Lower lobe of right lung (tissue), 2 donors: ENCODE measurements around the gene PCDH9. TPM values are rescaled to one million over a fixed set of nuclear protein-coding genes. Genes with fewer than 3 reads are reported as not detected.

Experiments
- ATAC-seq, 2 donors: fragments of 200-7000 bp; cut with Tn5 transposase; one replicate each; pipeline ENCODE4 v1.9.1; 2020 to 2022; ENCODE audit warnings: mild to moderate bottlenecking in 2 of 2, moderate library complexity in 2 of 2
- DNase-seq: peaks from one replicate; pipeline ENCODE4 v3.0.0-alpha.2; 2020
- H3K27ac ChIP-seq: fragments of 200-600 bp; one replicate; pipeline ENCODE4 v1.8.0; 2022
- H3K27me3 ChIP-seq: fragments of 200-600 bp; one replicate; pipeline ENCODE4 v1.8.0; 2022; ENCODE audit warnings: low read depth
- H3K36me3 ChIP-seq: fragments of 200-600 bp; one replicate; pipeline ENCODE4 v1.8.0; 2022; ENCODE audit warnings: mild to moderate bottlenecking
- H3K4me1 ChIP-seq: fragments of 200-600 bp; one replicate; pipeline ENCODE4 v1.8.0; 2022
- H3K4me3 ChIP-seq: fragments of 200-600 bp; one replicate; pipeline ENCODE4 v1.8.0; 2022; ENCODE audit warnings: mild to moderate bottlenecking
- H3K9me3 ChIP-seq: fragments of 200-600 bp; one replicate; pipeline ENCODE4 v1.8.0; 2022
- intact Hi-C: fragments of 100-400 bp; cut with DNase I; formaldehyde crosslinking; loops from one replicate; pipeline ENCODE4 v1.11.0; 2022
- total RNA-seq: library from RNA; stranded (reverse); fragmentation: NEBNext Ultra II Directional; extraction: Animal tissue kit (Norgen Biotek cat#: 25700); gene quantifications from one replicate; pipeline ENCODE4 v1.2.1, GENCODE V29; 2021
- TF ChIP-seq, protein P1 (sequence below): fragments of 200-600 bp; IDR thresholded peaks from one replicate; pipeline ENCODE4 v1.8.0; 2022; ENCODE audit warnings: antibody characterized with exemption, mild to moderate bottlenecking
- donor health status: DM: no; HTN: yes; CAD: no; lungs with severe emphysema.

Gene PCDH9
- total RNA-seq, 1 donor from 2014 or later: 8.9 TPM

DNA sequence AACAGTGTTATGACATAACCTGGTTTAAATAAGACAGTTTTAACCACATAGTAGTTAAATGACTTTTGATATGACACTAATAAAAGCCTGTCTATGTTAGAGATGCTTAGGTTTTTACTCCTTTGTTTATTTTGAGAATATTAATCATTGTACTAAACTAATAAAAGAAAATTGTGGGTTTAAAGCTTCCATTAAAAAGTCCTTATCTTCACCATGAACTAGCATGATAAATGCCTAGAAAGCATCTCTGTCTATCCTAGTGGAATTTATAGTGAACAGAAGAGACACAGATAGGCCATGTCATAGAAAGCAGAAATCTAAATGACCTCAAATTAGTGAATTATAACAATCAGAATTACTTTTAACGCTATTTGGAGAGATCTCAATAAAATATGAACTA, 255.2 kb downstream of the PCDH9 start:
- DNase-seq (no peak), ATAC-seq (no peak)
- TF ChIP-seq, protein P1, sequence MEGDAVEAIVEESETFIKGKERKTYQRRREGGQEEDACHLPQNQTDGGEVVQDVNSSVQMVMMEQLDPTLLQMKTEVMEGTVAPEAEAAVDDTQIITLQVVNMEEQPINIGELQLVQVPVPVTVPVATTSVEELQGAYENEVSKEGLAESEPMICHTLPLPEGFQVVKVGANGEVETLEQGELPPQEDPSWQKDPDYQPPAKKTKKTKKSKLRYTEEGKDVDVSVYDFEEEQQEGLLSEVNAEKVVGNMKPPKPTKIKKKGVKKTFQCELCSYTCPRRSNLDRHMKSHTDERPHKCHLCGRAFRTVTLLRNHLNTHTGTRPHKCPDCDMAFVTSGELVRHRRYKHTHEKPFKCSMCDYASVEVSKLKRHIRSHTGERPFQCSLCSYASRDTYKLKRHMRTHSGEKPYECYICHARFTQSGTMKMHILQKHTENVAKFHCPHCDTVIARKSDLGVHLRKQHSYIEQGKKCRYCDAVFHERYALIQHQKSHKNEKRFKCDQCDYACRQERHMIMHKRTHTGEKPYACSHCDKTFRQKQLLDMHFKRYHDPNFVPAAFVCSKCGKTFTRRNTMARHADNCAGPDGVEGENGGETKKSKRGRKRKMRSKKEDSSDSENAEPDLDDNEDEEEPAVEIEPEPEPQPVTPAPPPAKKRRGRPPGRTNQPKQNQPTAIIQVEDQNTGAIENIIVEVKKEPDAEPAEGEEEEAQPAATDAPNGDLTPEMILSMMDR: no peak
- Histone ChIP-seq H3K27me3 (no peaks in the 10 kb centered on the region), H3K36me3 (no peaks in the 10 kb centered on the region), H3K4me3 (no peak overlapping the region), H3K9me3 (no peaks in the 10 kb centered on the region), H3K4me1 (no peaks in the 10 kb centered on the region), H3K27ac (no peak overlapping the region)
- intact Hi-C loops: no loop called here

DNA sequence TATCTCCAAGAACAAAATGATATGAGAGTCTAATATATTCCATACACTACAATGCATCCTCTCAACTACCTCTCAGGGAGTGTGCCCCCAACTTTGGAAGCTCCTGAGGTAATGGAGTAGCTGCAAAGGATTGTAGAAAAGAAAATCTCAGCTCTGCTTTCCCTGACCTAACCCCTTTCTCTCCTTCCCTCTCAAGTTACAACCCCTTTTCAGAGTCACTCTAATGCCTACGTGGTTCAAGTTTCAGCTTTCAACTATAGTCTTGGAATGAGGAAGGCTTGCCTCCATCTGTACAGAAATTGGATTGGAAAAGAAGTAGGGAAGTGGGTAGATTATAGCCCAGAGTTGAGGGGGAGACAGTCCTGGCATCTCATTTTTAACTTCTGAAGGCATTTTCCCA, 256.0 kb downstream of the PCDH9 start:
- Histone ChIP-seq H3K9me3 (no peaks in the 10 kb centered on the region), H3K4me3 (no peak overlapping the region), H3K27me3 (no peaks in the 10 kb centered on the region), H3K27ac (no peak overlapping the region), H3K36me3 (no peaks in the 10 kb centered on the region), H3K4me1 (no peaks in the 10 kb centered on the region)
- TF ChIP-seq, protein P1: no peak
- intact Hi-C loops: no loop called here
- ATAC-seq (no peak), DNase-seq (no peak)

DNA sequence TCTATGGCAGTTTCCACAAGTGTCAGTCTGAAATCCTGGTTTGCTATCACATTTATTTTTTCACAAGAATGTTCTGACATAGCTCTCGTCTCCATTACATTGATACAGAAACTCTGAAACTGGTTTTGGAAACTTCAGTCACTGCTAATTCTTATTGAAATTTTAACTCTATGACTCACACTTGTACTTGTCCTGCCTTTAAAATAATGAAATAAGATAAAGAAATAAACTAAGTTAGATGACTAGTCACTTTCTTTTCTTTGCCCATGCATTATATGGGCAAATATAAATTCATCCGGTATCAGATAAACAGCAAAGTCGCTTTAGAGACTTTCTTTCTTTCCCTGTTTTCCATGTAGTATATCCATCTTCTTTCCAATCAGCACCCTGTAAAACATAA, 257.5 kb downstream of the PCDH9 start:
- TF ChIP-seq, protein P1: no peak
- Histone ChIP-seq H3K4me1 (no peaks in the 10 kb centered on the region), H3K27ac (no peak overlapping the region), H3K27me3 (no peaks in the 10 kb centered on the region), H3K9me3 (no peaks in the 10 kb centered on the region), H3K36me3 (no peaks in the 10 kb centered on the region), H3K4me3 (no peak overlapping the region)
- ATAC-seq (no peak), DNase-seq (no peak)
- intact Hi-C loops: no loop called here

DNA sequence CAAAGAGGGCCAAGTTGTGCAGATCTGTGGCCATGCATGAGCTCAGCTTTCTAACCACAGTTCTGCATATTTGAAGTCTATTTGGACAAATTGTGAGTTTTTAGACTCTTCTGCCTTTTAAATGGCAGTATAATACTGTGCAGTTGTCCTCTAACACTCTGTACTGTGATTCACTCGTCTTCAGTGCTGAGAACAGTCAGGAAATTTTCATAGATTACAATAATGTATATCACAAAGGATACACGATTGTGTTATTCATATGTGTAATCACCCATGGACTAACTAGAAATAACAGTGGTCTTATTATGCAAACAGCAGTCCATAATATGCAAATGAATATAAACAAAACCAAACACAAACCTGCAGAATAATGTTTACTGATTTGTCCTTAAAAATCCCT, 259.1 kb downstream of the PCDH9 start:
- H3K4me3 ChIP-seq: no peak overlapping the region
- H3K4me1 ChIP-seq: no peaks in the 10 kb centered on the region
- no peaks in the 10 kb centered on the region for H3K9me3 ChIP-seq
- no peaks in the 10 kb centered on the region for H3K36me3 ChIP-seq
- intact Hi-C loops: no loop called here
- H3K27me3 ChIP-seq: no peaks in the 10 kb centered on the region
- no peak for ATAC-seq
- no peak overlapping the region for H3K27ac ChIP-seq
- no peak for DNase-seq
- TF ChIP-seq, protein P1: no peak

DNA sequence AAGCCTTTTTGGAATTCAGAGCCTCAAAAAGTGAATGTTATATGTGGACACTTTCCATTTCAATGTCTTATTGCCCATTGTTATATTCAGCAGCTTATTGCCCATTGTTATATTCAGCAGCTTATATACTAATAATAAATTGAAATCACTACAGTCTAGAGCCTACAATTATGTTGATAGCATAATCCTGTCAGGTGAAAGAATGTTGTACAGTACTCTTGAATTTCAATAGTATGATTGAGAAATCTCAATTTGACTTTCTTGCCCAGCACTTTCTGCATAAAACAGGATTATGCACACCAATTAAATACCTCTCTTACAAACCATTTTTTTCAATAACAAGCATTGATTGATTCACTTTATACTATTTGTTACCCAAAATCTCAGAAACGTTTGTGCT, 260.8 kb downstream of the PCDH9 start:
- Histone ChIP-seq H3K4me3 (no peak overlapping the region), H3K27ac (no peak overlapping the region), H3K4me1 (no peaks in the 10 kb centered on the region), H3K36me3 (no peaks in the 10 kb centered on the region), H3K9me3 (no peaks in the 10 kb centered on the region), H3K27me3 (no peaks in the 10 kb centered on the region)
- DNase-seq (no peak), ATAC-seq (no peak)
- intact Hi-C loops: no loop called here
- TF ChIP-seq, protein P1: no peak
